Measurements from ENCODE around the gene KCNMB2. TPM values are rescaled to one million over a fixed set of nuclear protein-coding genes. Genes with fewer than 3 reads are reported as not detected.

KCNMB2 gene
- total and polyA plus RNA-seq, 4 donors: 7.8 to 22.9 (median 15.9) TPM

DNA sequence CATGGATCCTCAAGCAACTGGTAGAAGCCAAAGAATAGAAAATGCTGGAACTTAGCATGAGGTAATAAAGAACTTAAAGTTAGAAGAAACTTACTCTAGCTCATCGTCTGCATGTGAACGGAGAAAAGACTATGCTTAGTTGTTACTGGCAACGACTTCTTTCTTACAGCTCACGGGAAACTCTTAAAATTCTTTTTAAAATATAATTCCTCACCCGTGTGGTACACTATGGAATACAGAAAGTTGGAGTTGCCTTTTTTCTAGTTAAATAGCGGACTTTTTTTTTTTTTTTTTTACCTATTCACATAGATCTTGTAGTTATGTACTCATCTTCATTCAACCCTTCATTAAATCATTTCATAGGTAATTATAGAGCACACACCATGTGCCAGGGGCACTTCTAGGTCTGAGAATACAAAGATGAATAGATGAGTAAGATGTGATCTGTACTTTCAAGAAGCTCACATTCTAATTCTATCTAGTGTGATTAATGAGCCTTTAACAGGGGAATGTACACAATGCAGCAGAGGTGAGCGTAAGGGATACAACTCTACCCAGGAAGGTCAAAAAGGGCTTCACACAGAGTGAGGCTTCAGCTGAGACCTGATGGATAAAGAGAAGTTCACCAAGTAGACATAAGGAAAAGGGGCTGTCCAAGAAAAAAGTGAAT is 18.4 kb upstream of the KCNMB2 start:
- Histone ChIP-seq H3K9me3 (ENCODE audit: control insufficient read depth, insufficient read depth, low read length) (no peaks in the 10 kb centered on the region), H3K4me1 (ENCODE audit: control insufficient read depth, insufficient read depth, low read length) (no peaks in the 10 kb centered on the region), H3K27ac (ENCODE audit: low read depth, low read length) (no peak overlapping the region), H3K4me3 (ENCODE audit: low read depth, low read length) (no peak overlapping the region), H3K27me3 (ENCODE audit: control insufficient read depth, insufficient read depth, low read length) (no peaks in the 10 kb centered on the region), H3K36me3 (ENCODE audit: control insufficient read depth, insufficient read depth, low read length) (no peaks in the 10 kb centered on the region)
- 100% methylated on average over 1 of the region's 7 CpGs for WGBS (ENCODE audit: insufficient coverage)
- DNase-seq (ENCODE audit: low read depth in 4 of 6, low spot score in 6 of 6): no peak

DNA sequence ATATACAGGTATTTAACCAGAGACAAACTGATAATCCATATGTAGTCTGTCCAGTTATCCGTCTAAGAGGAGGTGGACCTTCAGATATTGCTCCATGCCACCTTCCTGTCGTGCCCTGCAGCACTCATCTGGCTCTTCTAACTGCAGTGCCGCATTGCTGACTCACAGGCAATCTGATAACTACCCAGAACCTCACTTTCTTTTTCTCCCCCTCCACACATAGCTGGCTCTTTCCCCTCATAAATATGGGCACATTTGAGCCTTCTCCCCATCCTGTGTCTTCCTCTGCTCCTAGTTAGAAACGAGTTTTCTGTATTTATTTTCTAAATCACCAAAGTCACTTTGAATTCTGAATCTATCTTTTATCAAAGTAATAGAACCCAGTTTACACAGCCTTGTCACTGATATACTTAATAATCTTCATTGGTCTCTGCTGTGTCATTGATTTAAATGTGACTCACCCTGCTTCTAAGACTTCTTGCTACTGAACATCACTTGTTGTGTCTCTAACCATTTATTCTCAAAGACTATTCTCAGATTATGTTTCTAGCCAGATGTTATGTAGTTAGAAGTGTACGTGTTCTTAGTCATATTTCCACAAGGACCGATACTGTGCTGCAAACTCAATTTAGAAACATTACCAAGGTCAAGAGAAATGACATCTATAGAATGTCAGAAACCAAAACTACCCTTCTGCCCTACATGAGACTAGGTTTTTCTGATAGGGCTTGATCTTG is 17.4 kb upstream of the KCNMB2 start:
- no peak overlapping the region for H3K27ac ChIP-seq (ENCODE audit: low read depth, low read length)
- H3K27me3 ChIP-seq (ENCODE audit: control insufficient read depth, insufficient read depth, low read length): no peaks in the 10 kb centered on the region
- H3K36me3 ChIP-seq (ENCODE audit: control insufficient read depth, insufficient read depth, low read length): no peaks in the 10 kb centered on the region
- no peaks in the 10 kb centered on the region for H3K9me3 ChIP-seq (ENCODE audit: control insufficient read depth, insufficient read depth, low read length)
- DNase-seq (ENCODE audit: low read depth in 4 of 6, low spot score in 6 of 6): no peak
- no peaks in the 10 kb centered on the region for H3K4me1 ChIP-seq (ENCODE audit: control insufficient read depth, insufficient read depth, low read length)
- WGBS (ENCODE audit: insufficient coverage): 98% methylated on average over 3 of the region's 6 CpGs
- H3K4me3 ChIP-seq (ENCODE audit: low read depth, low read length): no peak overlapping the region

DNA sequence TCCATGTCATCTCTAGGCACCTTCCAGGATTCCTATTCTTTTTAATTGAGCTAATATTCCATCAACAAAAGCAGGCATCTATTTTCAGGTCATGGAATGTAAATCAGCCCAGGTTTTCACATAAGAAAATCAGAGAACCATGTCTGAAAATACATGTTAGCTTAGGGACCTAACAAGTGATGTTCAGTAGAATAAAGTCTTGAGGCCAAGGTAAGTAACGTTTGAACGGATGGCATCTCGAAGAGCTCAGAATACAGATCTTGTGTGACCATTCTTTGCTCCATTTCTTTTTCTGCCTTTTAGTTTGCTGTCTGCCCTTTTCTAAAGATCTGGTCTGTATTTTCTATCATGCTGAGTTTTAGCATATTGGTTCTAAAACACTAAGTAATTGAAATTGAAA is 16.5 kb upstream of the KCNMB2 start:
- no peak overlapping the region for H3K4me3 ChIP-seq (ENCODE audit: low read depth, low read length)
- 76% methylated on average over 3 of the region's 3 CpGs for WGBS (ENCODE audit: insufficient coverage)
- H3K27me3 ChIP-seq (ENCODE audit: control insufficient read depth, insufficient read depth, low read length): no peaks in the 10 kb centered on the region
- no peaks in the 10 kb centered on the region for H3K9me3 ChIP-seq (ENCODE audit: control insufficient read depth, insufficient read depth, low read length)
- no peak for DNase-seq (ENCODE audit: low read depth in 4 of 6, low spot score in 6 of 6)
- H3K4me1 ChIP-seq (ENCODE audit: control insufficient read depth, insufficient read depth, low read length): no peaks in the 10 kb centered on the region
- no peak overlapping the region for H3K27ac ChIP-seq (ENCODE audit: low read depth, low read length)
- no peaks in the 10 kb centered on the region for H3K36me3 ChIP-seq (ENCODE audit: control insufficient read depth, insufficient read depth, low read length)

GRCh38 chr3:178520451-178520850 is 15.8 kb upstream of the KCNMB2 start:
- H3K27ac ChIP-seq (ENCODE audit: low read depth, low read length): no peak overlapping the region
- no peaks in the 10 kb centered on the region for H3K4me1 ChIP-seq (ENCODE audit: control insufficient read depth, insufficient read depth, low read length)
- H3K27me3 ChIP-seq (ENCODE audit: control insufficient read depth, insufficient read depth, low read length): no peaks in the 10 kb centered on the region
- DNase-seq (ENCODE audit: low read depth in 4 of 6, low spot score in 6 of 6): no peak
- no peaks in the 10 kb centered on the region for H3K36me3 ChIP-seq (ENCODE audit: control insufficient read depth, insufficient read depth, low read length)
- WGBS (ENCODE audit: insufficient coverage): 86% methylated on average over 1 of the region's 2 CpGs
- no peaks in the 10 kb centered on the region for H3K9me3 ChIP-seq (ENCODE audit: control insufficient read depth, insufficient read depth, low read length)
- no peak overlapping the region for H3K4me3 ChIP-seq (ENCODE audit: low read depth, low read length)

DNA sequence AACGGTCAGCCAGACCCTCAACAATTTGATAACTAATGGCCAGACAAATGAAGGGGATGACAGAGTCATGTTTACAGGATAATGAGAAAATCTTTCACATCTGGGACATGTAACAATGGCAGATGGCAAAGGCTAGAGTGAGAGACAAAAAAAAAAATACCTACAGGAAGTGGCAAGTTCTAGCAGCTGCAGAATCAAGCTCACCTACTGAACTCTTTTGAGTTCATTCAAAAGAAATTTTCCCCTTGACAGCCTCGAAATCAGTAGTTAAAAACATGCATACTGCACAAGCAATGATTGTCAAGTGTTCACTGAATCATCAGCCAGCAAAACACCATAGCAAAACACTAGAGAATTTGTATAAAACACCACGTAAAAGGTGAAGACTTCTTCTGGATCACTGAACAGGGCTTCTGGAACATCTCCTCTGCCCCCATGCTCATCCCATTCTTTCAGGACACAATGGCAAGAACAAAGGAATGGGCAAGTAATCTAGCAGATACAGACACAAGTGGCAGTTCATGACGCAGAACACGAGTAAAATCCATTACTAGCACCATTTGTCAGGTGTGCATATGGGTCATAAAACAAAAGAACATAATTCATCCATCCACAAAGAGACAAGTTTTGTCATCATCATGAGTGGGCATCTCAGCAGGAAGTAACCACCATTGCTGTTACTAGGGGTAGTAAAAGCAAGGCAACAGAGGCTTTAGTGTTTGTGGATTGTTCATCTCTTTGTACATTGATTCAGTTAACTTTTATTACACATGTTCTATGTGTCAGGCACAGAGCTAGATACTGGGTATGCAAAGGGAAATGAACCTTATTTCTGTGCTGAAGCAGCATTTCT is 13.8 kb upstream of the KCNMB2 start:
- no peaks in the 10 kb centered on the region for H3K4me1 ChIP-seq (ENCODE audit: control insufficient read depth, insufficient read depth, low read length)
- H3K27ac ChIP-seq (ENCODE audit: low read depth, low read length): no peak overlapping the region
- no peak overlapping the region for H3K4me3 ChIP-seq (ENCODE audit: low read depth, low read length)
- DNase-seq (ENCODE audit: low read depth in 4 of 6, low spot score in 6 of 6): no peak
- WGBS (ENCODE audit: insufficient coverage): 44% methylated on average over 2 of the region's 5 CpGs
- H3K9me3 ChIP-seq (ENCODE audit: control insufficient read depth, insufficient read depth, low read length): no peaks in the 10 kb centered on the region
- H3K27me3 ChIP-seq (ENCODE audit: control insufficient read depth, insufficient read depth, low read length): no peaks in the 10 kb centered on the region
- no peaks in the 10 kb centered on the region for H3K36me3 ChIP-seq (ENCODE audit: control insufficient read depth, insufficient read depth, low read length)

DNA sequence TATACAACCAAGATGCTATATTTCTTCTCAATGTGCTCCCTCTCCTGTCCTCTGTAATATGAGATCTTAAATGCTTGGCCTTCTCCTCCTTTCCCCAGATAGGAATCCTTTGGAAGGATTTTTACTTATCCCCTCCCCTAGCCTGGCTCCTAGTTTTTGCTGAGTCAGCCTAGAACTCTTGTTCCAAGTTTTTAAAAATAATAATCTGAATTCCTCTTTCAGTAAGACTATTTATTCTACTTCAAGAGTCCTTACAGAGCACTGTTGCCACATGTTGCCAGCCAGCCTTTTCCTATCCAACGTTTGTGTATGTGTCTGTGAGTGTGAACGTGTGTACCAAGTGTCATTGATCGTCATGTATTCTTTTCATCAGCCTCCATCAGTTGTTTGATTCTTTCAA is 11.0 kb upstream of the KCNMB2 start:
- DNase-seq (ENCODE audit: low read depth in 4 of 6, low spot score in 6 of 6): no peak
- Histone ChIP-seq H3K36me3 (ENCODE audit: control insufficient read depth, insufficient read depth, low read length) (no peaks in the 10 kb centered on the region), H3K9me3 (ENCODE audit: control insufficient read depth, insufficient read depth, low read length) (no peaks in the 10 kb centered on the region), H3K4me1 (ENCODE audit: control insufficient read depth, insufficient read depth, low read length) (no peaks in the 10 kb centered on the region), H3K4me3 (ENCODE audit: low read depth, low read length) (no peak overlapping the region), H3K27me3 (ENCODE audit: control insufficient read depth, insufficient read depth, low read length) (no peaks in the 10 kb centered on the region), H3K27ac (ENCODE audit: low read depth, low read length) (no peak overlapping the region)
- WGBS (ENCODE audit: insufficient coverage): no CpG with 5 or more reads among the region's 3 CpGs

GRCh38 chr3:178526291-178526690 is 9.9 kb upstream of the KCNMB2 start:
- Histone ChIP-seq H3K36me3 (ENCODE audit: control insufficient read depth, insufficient read depth, low read length) (no peaks in the 10 kb centered on the region), H3K27ac (ENCODE audit: low read depth, low read length) (no peak overlapping the region), H3K27me3 (ENCODE audit: control insufficient read depth, insufficient read depth, low read length) (no peaks in the 10 kb centered on the region), H3K9me3 (ENCODE audit: control insufficient read depth, insufficient read depth, low read length) (no peaks in the 10 kb centered on the region), H3K4me3 (ENCODE audit: low read depth, low read length) (no peak overlapping the region), H3K4me1 (ENCODE audit: control insufficient read depth, insufficient read depth, low read length) (no peaks in the 10 kb centered on the region)
- no peak for DNase-seq (ENCODE audit: low read depth in 4 of 6, low spot score in 6 of 6)
- no CpG with 5 or more reads among the region's 3 CpGs for WGBS (ENCODE audit: insufficient coverage)

- Histone ChIP-seq H3K27me3 (ENCODE audit: control insufficient read depth, insufficient read depth, low read length) (no peaks in the 10 kb centered on the region), H3K9me3 (ENCODE audit: control insufficient read depth, insufficient read depth, low read length) (no peaks in the 10 kb centered on the region), H3K27ac (ENCODE audit: low read depth, low read length) (no peak overlapping the region), H3K4me1 (ENCODE audit: control insufficient read depth, insufficient read depth, low read length) (no peaks in the 10 kb centered on the region), H3K36me3 (ENCODE audit: control insufficient read depth, insufficient read depth, low read length) (no peaks in the 10 kb centered on the region), H3K4me3 (ENCODE audit: low read depth, low read length) (no peak overlapping the region)
- 92% methylated on average over 1 of the region's 2 CpGs for WGBS (ENCODE audit: insufficient coverage)
- DNase-seq (ENCODE audit: low read depth in 4 of 6, low spot score in 6 of 6): no peak
Observed at GRCh38 chr3:178527981-178528380, 8.3 kb upstream of the KCNMB2 start.

DNA sequence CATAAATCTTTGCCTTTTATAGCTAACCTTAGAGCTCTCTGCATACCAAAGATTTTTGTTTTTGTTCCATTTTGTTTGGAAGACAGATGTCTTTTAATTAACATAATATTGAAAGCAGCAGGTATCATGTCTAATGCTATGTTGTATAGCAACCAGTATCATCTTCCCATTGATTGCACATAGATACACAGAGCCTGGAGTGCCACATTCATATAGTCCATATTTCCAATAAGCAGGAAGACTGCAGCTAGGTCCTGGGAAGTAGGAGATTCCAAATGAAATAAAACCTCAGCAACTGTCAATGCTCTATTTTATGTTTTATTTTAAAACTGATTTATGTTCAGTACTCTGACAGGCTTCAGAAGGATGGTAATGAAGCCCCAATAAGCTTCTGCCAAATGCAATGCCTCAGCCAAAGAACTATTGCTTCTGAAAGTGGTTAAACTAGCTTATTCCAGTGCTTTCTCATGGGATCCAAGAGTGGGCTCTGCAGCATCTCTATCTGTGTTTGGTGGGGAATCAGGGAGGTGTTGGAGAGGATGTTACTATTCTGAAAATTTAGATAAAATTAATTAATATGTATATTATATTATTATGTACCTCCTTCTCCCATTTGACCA is 6.5 kb upstream of the KCNMB2 start:
- no peaks in the 10 kb centered on the region for H3K9me3 ChIP-seq (ENCODE audit: control insufficient read depth, insufficient read depth, low read length)
- H3K4me3 ChIP-seq (ENCODE audit: low read depth, low read length): no peak overlapping the region
- no peaks in the 10 kb centered on the region for H3K27me3 ChIP-seq (ENCODE audit: control insufficient read depth, insufficient read depth, low read length)
- H3K36me3 ChIP-seq (ENCODE audit: control insufficient read depth, insufficient read depth, low read length): no peaks in the 10 kb centered on the region
- DNase-seq (ENCODE audit: low read depth in 4 of 6, low spot score in 6 of 6): peak in 1 of 6 donors; percentile 51
- H3K4me1 ChIP-seq (ENCODE audit: control insufficient read depth, insufficient read depth, low read length): no peaks in the 10 kb centered on the region
- no peak overlapping the region for H3K27ac ChIP-seq (ENCODE audit: low read depth, low read length)
